ENCODE measurements around the gene ACOX3.

DNA sequence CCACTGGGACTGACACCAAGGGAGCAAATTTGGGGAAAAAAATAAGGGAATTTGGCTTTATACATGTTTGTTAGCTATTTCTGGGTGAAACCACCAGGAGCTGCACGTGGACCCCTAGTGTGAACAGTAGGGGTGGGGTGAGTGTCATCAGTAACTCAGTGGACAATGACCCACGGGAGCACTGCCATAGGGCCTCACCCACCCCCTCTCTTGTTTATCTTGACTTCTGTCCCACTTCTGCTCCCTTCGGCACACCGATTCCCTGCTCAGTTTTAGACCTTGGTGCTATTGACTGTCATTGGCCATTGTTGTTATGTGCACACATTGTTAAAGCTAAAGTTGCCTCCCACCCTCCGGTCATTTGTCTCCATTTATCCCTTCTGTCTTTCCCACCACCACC, 9.0 kb downstream of the ACOX3 start:
- TF ChIP-seq, protein P1, sequence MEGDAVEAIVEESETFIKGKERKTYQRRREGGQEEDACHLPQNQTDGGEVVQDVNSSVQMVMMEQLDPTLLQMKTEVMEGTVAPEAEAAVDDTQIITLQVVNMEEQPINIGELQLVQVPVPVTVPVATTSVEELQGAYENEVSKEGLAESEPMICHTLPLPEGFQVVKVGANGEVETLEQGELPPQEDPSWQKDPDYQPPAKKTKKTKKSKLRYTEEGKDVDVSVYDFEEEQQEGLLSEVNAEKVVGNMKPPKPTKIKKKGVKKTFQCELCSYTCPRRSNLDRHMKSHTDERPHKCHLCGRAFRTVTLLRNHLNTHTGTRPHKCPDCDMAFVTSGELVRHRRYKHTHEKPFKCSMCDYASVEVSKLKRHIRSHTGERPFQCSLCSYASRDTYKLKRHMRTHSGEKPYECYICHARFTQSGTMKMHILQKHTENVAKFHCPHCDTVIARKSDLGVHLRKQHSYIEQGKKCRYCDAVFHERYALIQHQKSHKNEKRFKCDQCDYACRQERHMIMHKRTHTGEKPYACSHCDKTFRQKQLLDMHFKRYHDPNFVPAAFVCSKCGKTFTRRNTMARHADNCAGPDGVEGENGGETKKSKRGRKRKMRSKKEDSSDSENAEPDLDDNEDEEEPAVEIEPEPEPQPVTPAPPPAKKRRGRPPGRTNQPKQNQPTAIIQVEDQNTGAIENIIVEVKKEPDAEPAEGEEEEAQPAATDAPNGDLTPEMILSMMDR (IDR thresholded peaks at IDR 0.05), result no peak
- TF ChIP-seq EHMT2 (IDR thresholded peaks at IDR 0.05; ENCODE audit: low read depth) (no peak), POLR2A (IDR thresholded peaks at IDR 0.05; ENCODE audit: low read length) (no peak), ZC3H11A (IDR thresholded peaks at IDR 0.05) (no peak), RFX5 (IDR thresholded peaks at IDR 0.05) (no peak), JUN (IDR thresholded peaks at IDR 0.05) (no peak), FOSL2 (IDR thresholded peaks at IDR 0.05) (no peak), FOSL2 (CRISPR knock-in tag; IDR thresholded peaks at IDR 0.05) (no peak), NFE2L2 (conservative IDR thresholded peaks at IDR 0.05; ENCODE audit: low read length) (no peak), EHF (CRISPR knock-in tag; IDR thresholded peaks at IDR 0.05) (no peak), CBX8 (IDR thresholded peaks at IDR 0.05) (no peak), POLR2AphosphoS2 (conservative IDR thresholded peaks at IDR 0.05; ENCODE audit: low read length) (no peak), SMC3 (IDR thresholded peaks at IDR 0.05) (no peak)
- TF ChIP-seq, protein P2, sequence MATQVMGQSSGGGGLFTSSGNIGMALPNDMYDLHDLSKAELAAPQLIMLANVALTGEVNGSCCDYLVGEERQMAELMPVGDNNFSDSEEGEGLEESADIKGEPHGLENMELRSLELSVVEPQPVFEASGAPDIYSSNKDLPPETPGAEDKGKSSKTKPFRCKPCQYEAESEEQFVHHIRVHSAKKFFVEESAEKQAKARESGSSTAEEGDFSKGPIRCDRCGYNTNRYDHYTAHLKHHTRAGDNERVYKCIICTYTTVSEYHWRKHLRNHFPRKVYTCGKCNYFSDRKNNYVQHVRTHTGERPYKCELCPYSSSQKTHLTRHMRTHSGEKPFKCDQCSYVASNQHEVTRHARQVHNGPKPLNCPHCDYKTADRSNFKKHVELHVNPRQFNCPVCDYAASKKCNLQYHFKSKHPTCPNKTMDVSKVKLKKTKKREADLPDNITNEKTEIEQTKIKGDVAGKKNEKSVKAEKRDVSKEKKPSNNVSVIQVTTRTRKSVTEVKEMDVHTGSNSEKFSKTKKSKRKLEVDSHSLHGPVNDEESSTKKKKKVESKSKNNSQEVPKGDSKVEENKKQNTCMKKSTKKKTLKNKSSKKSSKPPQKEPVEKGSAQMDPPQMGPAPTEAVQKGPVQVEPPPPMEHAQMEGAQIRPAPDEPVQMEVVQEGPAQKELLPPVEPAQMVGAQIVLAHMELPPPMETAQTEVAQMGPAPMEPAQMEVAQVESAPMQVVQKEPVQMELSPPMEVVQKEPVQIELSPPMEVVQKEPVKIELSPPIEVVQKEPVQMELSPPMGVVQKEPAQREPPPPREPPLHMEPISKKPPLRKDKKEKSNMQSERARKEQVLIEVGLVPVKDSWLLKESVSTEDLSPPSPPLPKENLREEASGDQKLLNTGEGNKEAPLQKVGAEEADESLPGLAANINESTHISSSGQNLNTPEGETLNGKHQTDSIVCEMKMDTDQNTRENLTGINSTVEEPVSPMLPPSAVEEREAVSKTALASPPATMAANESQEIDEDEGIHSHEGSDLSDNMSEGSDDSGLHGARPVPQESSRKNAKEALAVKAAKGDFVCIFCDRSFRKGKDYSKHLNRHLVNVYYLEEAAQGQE (IDR thresholded peaks at IDR 0.05), result no peak
